ENCODE results near the gene KDM8.

KDM8 gene

DNA sequence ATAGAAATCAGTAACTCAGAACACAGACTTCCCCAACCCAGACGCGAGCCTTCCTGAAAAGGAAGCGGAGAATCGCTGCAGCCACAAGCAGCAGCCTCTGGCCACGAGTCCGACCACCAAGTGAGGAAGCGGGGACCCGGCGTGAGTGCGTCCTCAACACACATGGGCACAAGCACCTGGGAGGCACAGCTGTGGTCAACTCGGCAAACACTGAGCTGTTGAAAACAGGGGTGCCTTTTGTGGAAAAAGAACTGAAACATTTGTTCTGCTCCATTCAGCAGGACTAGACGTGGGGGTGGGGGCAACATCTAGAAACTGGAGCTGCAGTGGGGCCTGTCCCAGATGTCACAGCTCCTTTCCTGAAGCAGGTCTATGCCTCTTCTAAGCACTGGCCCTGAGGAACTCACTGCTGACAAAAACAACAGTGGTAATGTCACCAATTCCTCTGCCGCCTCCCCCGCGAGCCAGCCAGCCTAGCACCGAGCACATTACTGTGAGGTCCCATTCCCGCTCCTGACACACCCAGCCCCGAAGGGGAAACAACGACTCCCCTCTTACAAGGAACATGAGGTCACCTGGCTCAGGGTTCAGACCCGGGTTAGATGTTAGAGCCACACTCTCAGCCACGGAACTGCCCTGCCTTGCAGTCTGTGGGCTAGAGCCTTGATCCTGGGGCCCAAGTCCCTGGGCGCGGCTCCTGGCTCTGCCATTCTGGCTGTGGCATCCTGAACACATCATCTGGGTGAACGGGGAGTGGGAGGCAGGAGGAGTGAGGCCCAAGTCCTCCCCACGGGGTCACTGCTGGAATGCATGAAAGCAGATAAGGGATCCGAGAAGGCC lies 29.0 kb downstream of the KDM8 start:
- peak; percentile 64 to 70 for DNase-seq

- no peak for DNase-seq
These were observed 29.7 kb downstream of the KDM8 start for GRCh38 chr16:27232901-27233625.

GRCh38 chr16:27233731-27234130 lies 30.4 kb downstream of the KDM8 start:
- DNase-seq: no peak

DNA sequence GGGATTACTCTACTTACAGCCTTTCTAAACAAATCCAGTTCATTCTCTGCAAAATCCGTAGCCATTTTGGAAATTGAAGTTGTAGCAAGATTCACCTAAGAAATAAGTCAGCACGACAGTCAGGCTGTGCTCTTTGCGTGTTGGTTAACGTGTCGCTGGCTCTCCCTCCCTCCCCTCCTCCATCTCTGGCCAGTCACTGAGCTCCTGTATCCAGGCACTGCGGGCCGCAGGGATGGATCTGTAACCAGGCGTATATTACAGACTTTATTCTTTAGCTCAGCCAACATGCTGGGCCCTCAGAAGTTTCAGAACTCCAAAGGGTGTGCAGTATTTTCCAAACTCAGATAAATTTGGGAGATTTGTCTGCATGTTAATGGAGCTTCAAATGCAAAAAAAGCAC lies 30.8 kb downstream of the KDM8 start:
- no peak for DNase-seq

DNA sequence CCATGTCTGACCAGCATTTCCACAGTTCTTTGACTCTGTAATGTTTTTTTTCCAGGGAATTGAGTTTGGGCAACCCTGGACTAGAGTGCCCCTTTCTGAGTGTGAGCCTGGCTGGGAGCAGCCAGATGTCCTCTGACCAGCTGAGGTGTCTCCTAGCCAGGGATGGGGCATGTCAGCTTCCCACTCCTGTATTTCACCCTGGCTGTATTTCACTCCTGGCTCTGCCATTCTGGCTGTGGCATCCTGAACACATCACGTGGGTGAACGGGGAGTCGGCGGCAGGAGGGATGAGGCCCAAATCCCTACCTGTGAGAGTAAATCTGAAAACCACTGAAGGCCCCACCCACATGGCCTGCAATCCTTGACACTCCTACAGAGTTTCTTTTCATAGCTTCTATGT lies 31.3 kb downstream of the KDM8 start:
- no peak for DNase-seq

- DNase-seq: peak; percentile 82 to 86
These were observed 32.0 kb downstream of the KDM8 start for GRCh38 chr16:27235055-27235937.

DNA sequence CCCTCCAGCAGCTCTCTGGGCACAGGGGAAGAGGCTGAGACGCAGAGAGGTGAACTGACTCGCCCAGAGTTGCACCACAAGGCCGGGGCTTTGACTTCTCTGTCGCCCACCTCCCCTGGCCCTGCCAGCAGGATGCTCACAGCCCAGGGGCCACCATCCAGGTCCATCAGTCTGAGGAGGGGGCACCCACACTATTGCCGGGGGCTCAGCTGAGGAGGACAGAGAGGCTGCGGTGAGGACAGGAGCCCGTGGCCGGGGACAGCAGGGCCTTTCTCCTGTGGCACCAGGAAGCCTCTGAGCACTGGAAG lies 32.6 kb downstream of the KDM8 start:
- DNase-seq: no peak

GRCh38 chr16:27236635-27237218 lies 33.4 kb downstream of the KDM8 start:
- no peak for DNase-seq

- peak; percentile 85 to 88 for DNase-seq
These were observed 34.1 kb downstream of the KDM8 start for GRCh38 chr16:27237219-27238015.

GRCh38 chr16:27238016-27238587 lies 34.8 kb downstream of the KDM8 start:
- DNase-seq: peak in 1 of 2 experiments; percentile 78

DNA sequence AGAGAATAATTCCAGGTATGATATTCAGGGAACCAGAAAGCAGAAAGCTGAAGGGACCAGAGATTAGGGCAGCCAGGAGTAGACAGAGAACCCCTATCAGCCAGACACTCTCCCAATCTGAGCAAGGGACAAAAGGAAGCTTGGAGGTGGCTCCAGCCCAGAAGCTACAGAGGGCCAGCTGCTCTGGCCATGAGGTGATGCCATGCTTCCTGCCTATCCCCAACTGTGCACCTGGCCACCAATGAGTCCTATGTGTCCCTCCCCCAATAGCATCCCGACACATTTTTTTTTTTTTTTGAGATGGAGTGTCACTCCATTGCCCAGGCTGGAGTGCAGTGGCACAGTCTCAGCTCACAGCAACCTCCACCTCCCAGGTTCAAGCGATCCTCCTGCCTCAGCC lies 35.3 kb downstream of the KDM8 start:
- DNase-seq: no peak

- DNase-seq: no peak
These were observed 35.7 kb downstream of the KDM8 start for GRCh38 chr16:27239026-27239425.

GRCh38 chr16:27239906-27240655 lies 36.8 kb downstream of the KDM8 start:
- peak in 1 of 2 experiments; percentile 18 for DNase-seq

- peak; percentile 9 to 14 for DNase-seq
These were observed 37.7 kb downstream of the KDM8 start for GRCh38 chr16:27240948-27241531.

DNA sequence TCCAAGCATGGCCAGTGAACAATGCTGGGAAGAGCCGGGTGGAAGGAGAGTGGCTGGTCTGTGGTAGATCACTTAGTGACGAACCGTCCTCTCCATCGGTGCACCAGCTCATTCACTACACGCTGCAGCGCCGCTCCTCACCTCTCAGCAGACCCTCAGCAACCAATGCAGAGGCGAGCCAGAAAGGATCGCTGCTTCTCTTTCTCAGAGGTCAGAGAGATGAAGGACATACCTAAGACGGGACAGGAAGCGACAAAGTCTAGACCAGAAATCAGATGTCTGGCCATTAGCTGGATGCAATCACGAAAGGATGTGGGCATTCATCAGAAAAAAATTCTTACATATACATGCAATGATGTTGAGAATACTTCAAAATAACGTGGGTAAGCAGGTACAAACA lies 38.3 kb downstream of the KDM8 start:
- DNase-seq: peak; percentile 5 to 14

GRCh38 chr16:27242398-27242797 lies 39.1 kb downstream of the KDM8 start:
- DNase-seq: no peak

- peak; percentile 32 to 42 for DNase-seq
These were observed 39.7 kb downstream of the KDM8 start for GRCh38 chr16:27242868-27243590.

DNA sequence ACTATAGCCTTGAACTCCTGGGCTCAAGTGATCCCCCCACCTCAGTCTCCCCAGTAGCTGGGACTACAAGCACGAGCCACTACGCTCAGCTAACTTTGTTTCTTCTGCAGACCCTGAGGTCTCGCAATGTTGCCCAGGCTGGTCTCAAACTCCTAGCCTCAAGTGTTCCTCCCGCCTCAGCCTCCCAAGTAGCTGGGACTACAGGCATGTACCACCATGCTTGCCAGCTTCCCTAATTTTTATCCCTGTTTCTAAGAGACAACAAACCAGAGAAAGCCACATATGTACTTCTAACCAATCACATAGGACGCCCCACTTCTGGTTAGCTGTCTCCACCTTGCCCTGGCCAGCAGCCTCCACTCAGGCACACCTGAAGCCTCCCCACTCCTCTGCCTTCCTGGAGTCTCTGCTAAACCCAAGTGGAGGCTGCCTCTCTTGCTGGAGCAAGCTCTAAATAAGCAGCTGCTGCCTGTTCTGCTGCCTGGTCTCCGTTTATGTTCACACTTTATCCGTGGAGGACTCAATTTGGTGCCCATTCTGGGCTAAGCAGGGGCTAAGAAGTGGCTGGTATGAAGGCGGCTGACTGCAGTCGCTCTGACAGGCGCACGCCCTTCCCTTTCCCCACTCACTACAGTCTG lies 40.5 kb downstream of the KDM8 start:
- peak; percentile 18 to 20 for DNase-seq

GRCh38 chr16:27244363-27244755 lies 41.0 kb downstream of the KDM8 start:
- DNase-seq: peak in 1 of 2 experiments; percentile 13
